SKM-1 (cell line): Measurements from ENCODE around the gene RAD51B.

Experiments used
- DNase-seq: peaks from one replicate; lab custom pipeline; 2025; ENCODE audit not compliant: unreplicated experiment; lab: John Stamatoyannopoulos, UW

RAD51B gene

DNA sequence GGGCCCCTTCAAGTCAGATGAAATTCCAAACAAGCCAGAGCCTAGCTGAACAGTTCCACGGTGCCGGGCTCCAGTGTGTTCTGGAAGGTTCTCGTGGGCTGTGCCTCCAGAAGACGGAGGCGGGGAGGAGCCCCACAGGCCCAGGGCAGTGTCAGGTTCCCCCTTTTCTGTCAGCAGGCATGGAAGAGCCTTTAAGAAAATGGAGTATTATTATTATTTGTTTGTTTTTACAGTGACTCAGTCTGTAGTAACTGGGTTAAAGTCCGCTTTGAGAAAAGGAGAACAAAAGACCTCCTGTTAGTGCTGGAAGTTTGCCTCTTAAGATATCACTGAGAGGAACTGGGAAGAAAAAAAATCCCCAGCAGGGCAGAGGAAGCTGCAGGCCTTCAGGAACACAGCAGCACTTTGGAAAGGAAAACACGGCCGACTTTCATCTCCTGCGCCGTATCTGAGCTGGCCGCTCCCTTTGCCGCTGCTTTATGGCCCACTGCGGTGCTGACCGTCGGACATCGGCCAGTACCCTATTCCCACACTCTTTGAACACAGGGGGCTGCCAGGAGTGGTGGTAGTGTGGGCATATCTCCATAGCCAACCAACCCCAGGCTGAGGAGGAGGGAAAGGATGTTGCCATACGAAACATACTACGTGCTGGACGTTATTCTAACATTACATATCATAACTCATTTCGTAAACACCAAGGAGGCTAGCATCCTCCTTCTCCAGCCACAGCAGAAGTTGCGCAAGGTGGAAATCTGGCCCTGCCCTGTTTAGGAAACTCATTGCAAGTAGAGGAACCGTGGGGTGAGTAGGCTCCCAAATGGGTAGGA lies 779.3 kb downstream of the RAD51B start:
- DNase-seq: no peak

DNA sequence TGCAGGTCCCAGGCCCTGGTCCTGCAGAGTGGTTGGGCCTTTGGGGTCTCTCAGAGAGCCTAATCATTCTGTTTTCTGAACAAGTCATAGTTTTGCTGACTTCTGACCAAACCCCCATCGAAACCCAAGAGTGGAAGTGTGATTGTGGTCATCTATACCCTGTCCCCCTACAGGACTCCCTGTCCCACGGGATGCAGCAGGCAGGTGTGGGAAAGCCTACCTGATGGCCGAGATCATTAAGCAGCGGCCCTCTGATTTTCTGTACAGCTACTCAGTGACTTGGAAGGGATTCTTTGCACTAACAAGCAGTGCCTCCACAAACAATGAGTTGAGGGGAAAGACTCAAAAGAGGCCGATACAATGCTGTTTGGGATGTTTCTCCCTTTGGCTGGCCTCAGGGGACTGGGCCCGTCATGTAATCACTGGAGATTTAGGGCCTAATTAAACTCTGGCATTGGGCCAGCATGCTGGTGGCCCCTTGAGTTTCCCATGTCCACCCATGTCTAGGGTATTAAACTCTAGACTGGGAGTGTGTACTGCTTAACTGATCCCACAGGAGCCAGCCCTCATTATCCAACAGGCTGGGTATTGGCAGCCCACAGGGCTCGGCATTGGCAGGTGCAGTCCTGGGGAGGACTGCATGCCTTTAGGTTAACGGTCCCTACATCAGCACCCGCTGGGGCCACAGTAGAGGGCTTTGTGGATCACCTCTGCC lies 780.5 kb downstream of the RAD51B start:
- no peak for DNase-seq

DNA sequence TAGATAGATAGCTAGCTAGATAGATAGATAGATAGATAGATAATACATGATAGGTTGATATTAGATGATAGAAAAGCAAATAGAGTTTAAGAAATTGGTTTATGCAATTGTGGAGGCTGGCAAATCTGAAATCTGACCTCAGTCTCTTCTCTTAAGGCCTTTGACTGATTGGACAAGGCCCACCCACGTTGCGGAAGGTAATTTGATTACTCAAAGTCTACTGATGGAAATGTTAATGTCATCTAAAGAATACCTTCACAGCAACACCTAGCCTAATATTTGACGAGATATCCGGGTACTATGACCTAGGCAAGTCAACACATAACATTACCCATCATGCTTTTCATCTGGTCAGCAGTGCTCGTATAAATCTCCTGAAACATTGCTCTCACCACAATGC lies 782.9 kb downstream of the RAD51B start:
- DNase-seq: no peak

DNA sequence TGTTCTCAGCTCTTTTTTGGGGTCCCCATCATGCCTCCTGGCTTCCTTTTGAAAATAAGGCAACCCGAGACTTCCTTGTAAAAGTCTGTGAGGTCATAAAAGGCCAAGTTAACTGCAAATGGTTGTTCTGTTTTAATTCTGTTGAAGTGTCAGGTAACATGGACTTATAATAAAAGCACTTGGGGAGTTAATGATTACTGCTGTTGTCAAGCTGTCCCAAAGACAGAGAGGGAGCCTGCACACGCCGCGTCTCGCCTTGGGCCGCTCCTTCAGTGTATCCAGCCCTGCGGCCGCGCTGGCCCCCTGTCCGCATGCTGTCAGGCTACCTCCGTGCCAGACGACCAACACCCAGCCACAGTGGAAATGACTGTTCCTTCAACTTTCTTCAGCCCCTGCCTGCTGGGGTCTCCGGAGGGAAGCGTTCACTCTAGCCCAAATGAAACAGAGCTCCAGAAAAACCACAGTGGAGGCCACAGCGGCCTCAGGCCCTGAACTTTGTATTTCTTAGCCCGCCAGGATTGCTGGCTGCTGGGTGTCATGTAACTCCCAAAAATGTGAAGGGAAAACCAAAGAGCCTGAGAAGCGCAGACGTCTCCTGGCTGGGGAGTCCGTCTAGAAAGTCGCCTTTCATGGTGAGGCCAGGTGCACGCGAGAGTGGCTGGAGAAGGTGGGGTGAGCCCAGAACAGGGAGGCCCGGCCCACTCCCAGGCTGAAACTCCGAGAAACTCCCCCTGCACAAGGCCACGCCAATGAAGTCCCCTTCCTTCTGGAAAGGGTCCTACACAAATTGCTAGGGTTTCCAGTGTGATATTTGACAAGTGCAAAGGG lies 784.2 kb downstream of the RAD51B start:
- no peak for DNase-seq

DNA sequence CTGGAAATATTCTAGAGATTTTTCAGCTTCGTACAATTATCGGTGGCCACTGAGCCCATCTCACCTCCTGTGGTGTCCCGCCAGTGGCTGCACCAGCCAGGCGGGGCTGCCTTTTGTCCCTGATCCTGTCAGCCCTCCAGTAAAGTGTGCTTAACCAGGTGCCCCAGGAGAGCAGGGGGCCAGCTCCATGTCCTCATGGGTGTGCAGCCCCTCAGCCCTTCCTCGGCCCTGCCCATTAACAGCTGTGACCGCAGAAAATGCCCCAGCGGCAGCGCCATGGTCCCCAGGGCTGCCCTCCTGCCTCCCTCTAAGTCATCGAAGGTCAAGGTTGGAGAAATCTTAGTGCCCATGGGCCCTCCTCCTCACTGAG lies 784.8 kb downstream of the RAD51B start:
- no peak for DNase-seq

DNA sequence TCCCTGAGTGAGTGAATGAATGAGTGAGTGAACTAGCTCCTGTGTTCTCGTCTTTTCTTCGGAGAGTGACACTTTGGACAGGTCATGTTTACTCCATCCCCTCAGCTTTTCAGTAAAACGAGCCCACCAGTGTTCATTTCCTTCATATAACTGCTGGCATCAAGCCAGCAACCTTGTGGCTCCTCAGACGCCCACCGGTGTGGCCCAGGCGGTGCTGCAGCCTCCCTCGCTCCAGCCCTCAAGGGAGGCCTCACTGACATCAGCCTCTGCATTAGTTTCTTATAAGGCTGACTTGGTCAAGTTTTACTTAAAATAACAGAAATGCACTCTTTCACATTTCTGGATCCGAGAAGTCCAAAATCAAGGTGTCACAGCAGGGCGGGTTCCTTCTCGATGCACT lies 785.2 kb downstream of the RAD51B start:
- DNase-seq: no peak

DNA sequence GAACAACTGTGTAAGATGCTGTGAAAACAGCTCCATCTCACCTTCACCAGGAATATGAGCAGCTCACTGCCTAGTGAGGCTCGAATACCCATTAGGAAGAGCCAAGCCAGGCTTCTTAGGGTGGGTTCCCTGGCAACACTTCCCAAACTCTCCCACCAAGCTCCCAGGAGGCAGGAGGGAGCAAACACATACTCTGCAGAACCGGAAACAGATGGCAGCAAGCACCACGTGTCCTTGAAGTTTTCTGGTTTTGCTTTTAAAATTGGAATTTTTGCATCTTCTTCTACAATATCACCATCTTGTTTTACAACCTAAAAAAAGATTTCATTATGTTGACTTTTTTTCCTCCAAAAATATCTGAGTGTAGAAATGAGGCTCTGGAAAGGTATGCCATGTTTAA lies 786.6 kb downstream of the RAD51B start:
- DNase-seq: no peak

DNA sequence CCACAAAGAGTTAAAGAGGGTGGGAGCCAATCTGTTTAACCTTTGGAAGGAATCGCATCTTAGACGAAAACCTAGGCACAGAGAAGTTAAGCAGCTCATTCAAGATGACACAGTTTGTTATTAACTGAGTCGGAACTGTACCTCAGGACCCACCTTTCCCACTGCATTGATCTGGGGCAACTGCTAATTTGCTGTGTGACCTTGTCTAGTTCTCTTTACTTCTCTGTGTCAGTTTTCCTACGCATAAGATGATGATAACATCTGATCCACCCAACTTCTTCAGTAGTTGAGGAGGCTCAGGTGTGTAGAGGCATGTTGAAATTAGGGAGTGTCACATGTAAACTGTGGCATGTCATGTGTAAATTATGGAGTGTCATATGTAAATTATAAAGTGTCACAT lies 787.1 kb downstream of the RAD51B start:
- DNase-seq: no peak

DNA sequence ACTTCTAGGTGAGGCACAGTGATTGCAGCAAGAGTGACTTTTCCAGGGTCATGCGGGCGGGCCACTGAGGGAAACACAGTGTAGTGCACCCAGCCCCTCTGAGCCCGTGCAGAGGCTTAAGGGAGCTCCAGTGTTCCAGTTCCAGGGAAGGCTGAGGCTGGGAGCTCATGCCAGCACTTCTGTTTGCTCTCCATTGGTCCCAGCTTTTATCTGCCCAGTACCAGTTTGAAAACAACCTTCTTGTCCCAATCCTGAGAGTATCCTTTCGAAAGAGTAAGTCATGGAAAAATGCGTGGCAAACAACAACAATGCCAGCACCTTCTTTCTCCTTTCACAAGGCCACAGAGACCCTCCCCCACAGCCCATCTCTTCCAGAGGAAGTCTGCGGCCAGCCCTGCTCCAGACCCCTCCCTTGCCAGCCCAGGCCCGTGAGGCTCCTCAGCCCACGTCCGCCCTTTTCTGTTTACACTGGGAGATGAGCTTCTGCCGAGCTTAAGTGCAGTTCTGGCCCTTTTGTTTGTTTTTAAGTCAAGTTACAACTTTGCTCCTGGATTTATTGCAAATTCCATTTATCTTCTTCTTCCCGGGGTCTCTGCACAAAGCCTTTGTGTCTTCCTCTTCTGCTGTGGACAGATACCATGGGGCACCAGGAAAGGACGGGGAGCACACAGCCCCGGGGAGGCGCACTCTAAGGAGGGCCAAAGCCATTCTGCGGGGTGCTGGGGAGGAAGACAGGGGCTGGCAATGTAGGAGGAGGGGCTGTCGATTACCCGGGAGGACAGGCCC lies 787.7 kb downstream of the RAD51B start:
- no peak for DNase-seq

DNA sequence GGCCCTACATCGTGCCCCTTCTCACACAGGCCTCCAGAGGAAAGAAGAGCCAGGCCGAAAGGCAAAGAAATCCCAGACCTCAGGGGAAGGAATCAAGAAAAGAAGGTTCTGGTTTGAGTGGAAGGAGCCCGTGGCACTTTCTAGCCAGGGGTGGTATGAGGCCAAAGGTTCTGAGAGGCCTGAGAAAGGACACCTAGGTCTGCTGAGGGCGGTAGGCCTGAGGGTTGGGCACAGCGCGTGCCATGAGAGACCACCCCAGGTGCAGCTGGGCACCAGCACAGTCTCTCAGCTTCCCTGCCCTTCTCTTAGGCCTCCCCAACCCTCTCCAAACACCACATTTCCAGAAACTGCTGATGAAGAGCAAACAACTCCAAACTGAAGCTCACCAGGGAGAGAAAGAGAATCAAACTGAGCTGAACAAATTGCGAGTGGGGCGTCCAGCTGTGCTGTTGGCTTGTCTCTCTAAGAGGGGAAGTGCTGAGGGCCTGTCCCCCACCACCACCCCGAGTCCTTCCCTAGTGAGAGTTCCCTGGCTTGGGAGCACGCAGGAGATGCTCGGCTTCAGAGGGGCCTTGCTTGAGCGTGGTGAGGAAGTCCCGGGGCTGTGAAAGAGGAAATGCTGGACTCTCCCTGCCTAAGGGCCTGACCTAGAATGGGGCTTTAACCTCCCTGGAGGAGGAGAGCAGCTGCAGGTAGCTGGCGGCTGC lies 788.4 kb downstream of the RAD51B start:
- DNase-seq: no peak

DNA sequence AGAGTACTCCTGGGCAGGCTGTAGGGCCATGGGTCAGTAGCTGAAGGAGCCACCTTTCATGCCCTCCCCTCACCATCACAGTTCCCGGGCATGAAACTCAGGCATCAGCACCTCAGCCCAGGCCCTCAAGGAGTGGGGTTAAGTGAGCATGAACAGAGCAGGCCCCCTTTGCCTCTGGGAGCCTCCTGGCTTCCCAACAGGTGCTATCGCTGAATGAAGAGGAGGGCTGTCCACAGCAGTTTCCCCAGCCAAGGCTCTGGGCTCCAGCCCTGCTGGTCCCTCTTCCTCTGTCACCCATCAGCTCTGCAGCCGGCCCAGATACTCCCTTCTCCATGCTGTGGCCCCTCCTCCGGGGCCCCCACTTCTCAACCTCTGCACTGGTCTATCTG lies 789.0 kb downstream of the RAD51B start:
- DNase-seq: no peak

DNA sequence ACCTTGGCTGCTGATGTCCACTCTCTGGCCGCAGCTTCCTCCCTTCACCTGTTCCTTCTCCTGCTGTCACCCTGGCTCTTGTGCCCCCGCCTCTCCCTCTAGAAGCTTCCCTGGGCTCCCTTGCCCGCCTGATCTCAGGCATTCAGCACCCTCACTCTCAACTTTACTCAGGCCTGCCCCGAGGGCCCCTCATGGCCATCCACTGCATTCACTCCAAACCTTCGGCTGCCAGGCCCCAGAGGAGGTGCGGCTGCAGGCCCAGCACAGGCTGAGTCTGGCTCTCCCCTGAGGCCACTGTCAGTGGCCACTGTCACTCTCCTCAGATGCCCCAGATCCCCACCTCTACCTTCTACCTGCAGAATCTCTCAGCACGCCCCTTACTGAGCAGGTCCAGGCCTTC lies 789.4 kb downstream of the RAD51B start:
- no peak for DNase-seq

DNA sequence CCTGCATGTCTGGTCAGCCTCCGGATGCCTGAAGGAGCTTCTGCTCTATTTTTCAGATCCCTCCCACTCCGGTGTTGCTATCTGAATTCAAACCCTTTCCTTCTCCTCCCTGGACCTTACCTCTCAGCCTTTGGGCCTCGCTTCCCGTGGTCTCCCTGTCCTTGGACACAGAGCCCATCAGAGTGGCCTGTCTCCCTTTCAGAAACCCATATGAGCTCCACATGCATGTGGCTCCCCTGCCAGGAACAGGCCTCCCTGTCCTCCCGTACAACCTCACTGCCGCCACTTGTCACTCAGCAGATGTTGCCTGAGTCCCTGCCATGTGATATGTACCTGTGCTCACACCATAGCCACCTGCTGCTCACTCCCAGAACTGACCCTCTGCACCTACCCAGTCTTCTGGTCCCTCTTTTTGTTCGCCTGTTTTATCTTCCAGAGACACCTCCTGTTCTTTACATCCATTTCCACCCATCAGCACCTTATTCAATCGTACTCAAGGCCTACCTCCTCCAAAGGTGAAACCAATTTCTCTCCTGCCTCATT lies 790.7 kb downstream of the RAD51B start:
- DNase-seq: no peak

DNA sequence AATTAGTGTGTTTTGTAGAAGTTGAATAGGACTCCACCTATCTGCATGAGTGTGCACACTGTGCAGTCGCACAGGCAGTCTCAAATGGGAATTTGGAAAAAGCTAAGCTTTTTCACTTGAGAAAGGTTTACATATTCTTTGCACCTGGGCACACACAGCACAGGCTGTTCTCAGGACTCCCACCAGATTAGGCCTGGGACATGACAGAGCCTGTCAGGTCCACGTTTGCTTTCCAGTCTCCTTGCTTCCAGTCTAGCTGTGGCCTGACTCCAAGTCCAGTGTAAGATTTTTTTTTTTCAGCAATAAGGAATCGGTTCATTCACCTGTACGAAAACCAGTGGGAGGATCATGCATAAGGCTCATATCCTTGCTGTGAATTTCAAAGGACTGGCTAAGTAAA lies 792.0 kb downstream of the RAD51B start:
- no peak for DNase-seq

DNA sequence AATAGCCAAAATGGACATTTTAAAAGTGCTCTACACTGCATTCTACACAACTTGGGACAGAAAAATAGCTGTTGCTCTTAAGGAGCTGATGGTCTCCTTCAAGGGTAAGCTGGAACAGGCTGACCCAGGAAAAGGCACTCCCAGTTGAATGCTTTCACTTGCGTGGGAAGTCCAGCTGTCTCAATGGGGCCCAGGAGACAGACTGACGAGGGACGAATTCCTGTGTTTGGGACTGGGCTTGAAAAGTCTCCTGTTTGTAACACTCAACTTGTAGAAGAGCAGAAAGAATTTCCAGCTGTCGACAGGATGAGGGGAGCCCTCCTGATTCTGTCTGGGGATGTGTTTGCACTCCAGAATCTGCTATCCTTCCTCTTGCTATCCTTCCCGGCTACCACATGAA lies 792.5 kb downstream of the RAD51B start:
- DNase-seq: no peak

DNA sequence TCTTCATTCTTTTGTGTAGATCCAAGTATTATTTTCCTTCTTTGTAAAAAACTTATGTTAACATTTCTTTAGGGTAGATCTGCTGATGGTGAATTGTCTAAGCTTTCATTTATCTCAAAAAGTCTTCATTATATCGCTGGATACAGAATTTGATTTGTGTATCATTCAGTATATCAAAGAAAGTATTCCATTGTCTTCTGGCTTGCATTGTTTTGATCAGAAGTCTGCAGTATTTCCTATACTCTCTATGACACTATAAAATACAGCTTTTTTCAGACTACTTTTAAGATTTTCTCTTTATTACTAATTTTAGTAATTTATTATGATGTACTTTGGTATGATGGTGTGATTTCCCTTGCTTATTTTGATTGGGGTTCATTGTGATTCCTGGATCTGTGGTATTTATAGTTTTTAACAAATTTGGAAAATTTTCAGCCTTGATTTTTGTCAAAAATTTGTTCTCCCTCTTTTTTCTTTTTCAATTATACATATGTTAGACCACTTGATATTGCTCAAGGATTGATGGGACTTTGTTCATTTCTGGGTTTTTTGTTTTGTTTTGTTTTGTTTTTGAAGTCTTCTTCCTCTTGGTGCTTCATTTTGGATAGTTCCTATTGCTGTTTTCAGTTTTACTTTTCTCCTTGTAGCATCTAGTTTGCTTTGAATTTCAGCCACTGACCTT lies 796.8 kb downstream of the RAD51B start:
- no peak for DNase-seq

DNA sequence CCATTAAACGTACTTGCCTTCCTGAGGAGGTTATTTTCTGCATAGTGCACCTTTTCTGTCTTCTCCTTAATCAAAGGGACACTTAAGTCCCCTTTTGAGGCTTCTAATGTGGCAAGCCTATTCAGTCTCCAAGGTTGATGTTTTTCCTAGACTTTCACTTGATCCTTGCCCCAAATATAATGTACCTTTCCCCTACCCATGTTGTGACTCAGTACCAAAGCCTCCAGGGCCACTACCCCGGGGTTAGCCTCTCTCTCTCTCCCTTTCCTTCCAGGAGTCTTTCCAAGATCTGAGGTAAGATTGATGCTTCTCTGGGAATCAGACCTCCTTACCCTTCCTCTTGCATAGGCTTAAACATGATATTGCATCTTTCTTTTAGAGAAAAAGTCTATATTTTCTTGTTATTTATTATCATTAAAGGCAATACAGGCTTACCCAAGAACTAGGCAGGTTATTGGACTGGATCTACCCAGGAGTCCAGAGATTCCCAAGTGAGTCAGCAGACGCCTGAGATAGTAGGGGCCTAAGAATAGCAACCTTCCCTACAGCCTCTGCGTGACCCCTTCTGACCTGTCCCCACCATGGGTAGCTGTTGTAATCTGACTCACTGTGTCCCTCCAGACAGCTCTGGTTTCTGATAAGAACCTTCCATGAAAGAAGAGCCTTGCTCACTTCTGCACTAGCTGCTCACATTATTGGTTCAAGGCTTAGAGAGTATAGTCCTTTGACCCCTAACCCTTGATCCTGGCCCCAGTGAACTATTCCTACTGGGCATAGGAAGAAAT lies 800.4 kb downstream of the RAD51B start:
- DNase-seq: no peak

DNA sequence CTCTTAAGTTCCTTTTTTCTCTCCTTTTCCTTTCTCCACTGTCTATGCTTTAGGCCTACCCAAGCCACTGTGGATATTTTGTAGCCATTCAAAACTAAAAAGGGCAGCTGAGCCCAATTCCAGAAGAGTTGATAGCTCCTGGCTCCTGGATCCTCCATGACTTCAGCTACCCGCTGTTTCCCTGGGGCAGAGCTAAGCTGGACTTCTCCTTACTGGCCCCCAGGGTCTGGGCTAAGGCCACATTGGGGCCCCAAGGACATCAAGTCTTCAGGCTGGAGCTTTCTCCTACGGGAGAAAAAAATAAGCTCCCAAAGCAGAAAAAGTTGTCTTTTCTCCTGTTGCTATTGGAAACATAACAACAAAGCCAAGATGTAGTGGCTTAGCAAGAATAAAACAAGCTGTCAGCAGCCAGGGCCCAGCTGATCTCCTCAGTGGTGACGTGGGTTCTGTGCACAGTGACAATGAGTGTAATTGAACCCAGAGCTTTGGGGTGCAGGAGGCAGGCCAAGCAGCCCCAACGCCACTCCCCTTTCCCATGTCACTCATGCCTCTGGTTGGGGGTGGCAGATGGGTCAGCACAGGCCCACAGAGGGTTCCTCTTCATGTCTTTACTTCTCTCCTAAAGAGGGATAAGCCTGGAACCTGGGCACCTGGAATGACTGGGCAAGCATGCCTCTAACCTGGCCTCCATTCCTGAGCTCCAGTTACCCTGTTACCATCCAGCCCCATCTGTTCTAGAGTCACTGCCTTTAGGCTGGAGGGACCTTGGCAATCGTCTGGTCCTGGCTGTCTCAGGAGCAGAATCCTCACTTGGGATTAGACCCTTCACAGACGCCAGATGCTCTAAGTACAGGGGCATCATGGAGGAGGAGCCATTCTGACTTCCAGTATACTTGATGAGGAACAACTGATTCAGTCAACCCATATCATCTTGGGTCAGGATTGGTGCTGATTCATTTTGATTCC lies 802.1 kb downstream of the RAD51B start:
- DNase-seq: no peak
